ENCODE results near the gene EDAR.

- TF ChIP-seq CTCF (IDR thresholded peaks at IDR 0.05) (no peak), POLR2A (IDR thresholded peaks at IDR 0.05) (no peak)
Observed at GRCh38 chr2:108942888-108943287, 46.1 kb downstream of the EDAR start.
